ENCODE measurements around the gene GSK3B.

The GSK3B gene

DNA sequence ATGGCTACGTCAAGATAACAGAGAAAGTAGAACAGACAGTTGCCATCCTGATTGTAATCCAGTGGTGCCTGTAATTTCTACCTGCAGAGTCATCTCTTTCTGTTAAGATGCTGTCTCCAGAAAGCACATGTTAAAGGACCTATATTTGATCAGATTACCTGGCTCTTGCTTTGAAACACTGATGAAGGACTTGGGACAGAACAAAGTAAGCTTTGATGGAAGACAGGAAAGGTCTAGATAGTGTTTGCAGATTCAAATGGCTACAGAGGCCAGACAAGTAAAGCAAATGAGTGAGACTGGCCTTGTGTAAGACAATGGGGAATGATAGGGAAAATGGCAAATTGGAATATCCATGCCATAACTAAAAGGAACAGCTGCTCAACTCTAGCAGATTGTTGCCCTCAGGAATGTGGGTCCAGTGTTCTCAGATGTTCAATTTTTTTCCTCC lies 1.8 kb upstream of the GSK3B start:
- DNase-seq (ENCODE audit: low read depth) = no peak

GRCh38 chr3:120095226-120095978 lies 1.2 kb upstream of the GSK3B start:
- peak; percentile 42 for DNase-seq (ENCODE audit: low read depth)

- DNase-seq (ENCODE audit: low read depth) = peak; percentile 95
Observed at GRCh38 chr3:120094776-120095225, 554 bp upstream of the GSK3B start.

DNA sequence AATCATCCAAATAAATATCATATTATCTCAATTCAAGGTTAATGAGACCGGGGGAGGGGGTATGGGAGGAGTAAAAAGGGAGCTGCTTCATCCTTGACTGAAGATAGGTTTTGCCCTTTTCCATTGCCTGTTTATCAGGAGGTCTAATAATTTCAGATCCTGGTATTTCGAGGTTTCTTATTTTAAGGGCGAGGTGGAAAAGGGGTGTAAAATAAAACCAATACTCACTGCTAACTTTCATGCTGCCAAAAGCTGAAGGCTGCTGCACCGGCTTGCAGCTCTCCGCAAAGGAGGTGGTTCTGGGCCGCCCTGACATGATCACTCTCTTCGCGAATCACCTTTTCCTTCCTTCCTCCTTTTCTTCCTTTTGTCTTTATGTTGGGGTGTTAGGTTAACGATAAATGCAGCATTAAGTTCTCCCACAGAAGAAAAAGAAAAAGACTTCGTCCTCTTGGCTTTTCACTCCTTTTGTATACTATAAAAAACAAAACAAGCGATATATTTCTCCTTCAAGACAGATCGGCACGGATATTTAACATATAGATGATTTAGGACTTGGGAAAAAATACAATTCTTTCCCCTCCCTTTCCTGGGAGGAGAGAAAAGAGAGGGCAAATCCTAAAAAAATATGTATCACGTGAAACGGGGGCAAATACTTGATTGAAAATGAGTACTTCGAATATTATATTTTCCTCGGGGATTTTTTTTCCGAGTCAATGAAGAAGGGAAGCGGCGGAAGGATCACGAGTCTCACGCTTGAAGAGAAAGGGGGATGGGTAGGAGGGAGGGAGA lies 932 bp downstream of the GSK3B start:
- peak; percentile 69 for DNase-seq (ENCODE audit: low read depth)

- no peak for DNase-seq (ENCODE audit: low read depth)
Observed at GRCh38 chr3:120092474-120092873, 1.8 kb downstream of the GSK3B start.

GRCh38 chr3:120090422-120090821 lies 3.8 kb downstream of the GSK3B start:
- DNase-seq (ENCODE audit: low read depth) = no peak

GRCh38 chr3:120089089-120089488 lies 5.2 kb downstream of the GSK3B start:
- DNase-seq (ENCODE audit: low read depth) = no peak

- DNase-seq (ENCODE audit: low read depth) = no peak
Observed at GRCh38 chr3:120088622-120089021, 5.6 kb downstream of the GSK3B start.

- no peak for DNase-seq (ENCODE audit: low read depth)
Observed at GRCh38 chr3:120081719-120082118, 12.5 kb downstream of the GSK3B start.

DNA sequence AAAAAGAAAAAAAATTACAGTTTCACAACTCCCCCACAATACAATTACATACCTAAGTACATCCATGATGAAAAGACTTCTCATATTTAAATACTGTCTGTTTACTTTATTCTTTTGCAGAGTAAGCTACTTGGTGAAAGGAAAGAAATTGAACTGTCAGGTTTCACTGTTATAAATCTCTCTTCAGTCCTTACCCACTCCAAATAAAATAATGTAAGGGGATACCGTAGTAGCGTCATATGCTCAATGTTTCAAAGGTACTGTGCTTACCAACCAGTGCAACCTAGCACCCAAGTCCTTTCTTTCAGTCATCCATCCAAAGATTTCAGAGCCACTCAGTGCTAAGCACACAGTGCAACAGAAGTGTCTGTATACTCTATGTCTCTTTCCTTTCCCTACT lies 13.4 kb downstream of the GSK3B start:
- no peak for DNase-seq (ENCODE audit: low read depth)

GRCh38 chr3:120077731-120078130 lies 16.5 kb downstream of the GSK3B start:
- no peak for DNase-seq (ENCODE audit: low read depth)

DNA sequence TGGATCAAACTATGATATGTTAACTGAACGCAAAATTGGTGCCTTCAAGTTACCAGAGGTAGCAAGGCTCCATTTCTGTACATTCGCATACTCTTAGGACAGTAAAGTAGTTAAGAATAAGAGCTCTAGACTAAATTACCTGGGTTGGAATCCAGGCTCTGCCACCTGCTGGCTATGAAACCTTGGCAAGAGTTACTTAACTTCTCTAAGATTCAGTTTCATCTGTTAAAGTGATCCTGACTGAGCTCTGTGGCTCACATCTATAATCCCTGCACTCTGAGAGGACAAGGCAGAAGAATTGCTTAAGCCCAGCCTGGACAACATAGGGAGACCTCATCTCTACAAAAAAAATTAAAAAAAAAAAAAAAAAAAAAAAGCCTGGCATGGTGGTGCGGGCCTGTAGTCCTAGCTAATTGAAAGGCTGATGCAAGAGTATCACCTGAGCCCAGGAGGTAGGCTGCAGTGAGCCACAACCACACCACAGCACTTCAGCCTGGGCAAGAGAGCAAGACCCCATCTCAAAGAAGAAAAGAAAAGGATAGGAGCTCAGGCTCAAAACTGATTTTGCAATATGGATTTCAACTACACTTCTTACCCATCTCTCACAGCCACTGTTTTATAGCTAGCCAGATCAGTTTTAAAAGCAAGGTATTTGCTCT lies 21.3 kb downstream of the GSK3B start:
- no peak for DNase-seq (ENCODE audit: low read depth)

DNA sequence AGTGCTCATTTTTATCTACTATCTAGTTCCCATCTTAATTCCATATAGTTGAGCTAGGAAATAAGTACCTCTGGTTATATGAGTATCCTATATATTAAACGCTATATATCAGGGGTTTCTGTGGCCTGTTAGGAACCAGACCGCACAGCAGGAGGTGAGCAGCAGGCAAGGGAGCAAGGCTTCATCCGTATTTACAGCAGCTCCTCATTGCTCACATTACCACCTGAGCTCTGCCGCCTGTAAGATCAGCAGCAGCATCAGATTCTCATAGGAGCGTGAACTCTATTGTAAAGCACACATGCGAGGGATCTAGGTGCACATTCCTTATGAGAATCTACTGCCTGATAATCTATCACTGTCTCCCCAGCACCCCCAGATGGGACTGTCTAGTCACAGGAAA lies 23.0 kb downstream of the GSK3B start:
- DNase-seq (ENCODE audit: low read depth) = no peak

GRCh38 chr3:120070263-120070981 lies 23.8 kb downstream of the GSK3B start:
- no peak for DNase-seq (ENCODE audit: low read depth)

DNA sequence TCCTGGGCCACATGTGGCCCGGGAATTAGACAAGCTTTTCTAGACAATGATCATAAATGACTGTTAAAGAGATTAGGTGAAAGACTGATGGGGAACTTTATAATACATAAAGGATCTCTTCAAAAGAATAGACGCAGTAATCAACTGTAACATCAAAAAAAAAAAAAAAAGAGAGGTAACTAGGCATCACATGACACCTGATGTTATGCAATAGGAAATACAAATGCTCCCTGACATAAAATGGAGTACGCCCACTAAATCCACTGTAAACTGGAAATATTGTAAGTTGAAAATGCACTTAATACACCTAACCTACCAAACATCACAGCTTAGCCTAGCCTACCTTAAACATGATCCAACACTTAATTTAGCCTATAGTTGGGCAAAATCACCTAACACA lies 27.2 kb downstream of the GSK3B start:
- DNase-seq (ENCODE audit: low read depth) = no peak

DNA sequence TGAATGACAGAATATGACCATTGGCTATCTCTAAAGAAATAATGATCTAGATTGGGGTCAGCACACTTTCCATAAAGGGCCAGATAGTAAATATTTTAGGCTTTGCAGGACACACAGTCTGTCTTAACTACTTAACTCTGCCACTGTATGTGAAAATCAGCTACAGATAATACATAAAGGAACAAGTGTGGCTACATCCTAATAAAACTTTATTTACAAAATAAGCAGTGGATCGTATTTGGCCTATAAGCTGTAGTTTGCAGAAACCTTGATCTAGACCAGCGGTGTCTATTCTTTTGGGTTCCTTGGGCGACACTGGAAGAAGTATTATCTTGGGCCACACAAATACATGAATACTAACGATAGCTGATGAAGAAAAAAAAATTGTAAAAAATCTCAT lies 27.6 kb downstream of the GSK3B start:
- DNase-seq (ENCODE audit: low read depth) = no peak

GRCh38 chr3:120064641-120065040 lies 29.6 kb downstream of the GSK3B start:
- no peak for DNase-seq (ENCODE audit: low read depth)

DNA sequence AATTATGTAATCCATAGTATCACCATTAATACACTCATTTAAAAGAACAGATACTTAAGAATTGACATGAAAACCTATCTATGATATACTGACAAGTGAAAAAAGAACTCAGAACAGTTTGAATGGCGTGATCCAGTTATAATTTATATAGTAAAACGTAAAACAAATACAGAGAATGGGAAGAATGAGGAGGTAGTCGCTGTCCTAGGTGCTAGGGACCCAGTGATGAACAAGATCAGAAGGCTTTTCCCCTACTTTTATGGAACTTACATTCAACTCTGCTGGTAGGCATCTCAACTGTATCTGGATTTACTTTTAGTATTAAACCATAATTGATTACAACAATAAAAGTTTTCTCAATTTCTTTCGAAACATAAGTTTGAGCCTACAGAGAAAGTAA lies 31.8 kb downstream of the GSK3B start:
- DNase-seq (ENCODE audit: low read depth) = no peak

DNA sequence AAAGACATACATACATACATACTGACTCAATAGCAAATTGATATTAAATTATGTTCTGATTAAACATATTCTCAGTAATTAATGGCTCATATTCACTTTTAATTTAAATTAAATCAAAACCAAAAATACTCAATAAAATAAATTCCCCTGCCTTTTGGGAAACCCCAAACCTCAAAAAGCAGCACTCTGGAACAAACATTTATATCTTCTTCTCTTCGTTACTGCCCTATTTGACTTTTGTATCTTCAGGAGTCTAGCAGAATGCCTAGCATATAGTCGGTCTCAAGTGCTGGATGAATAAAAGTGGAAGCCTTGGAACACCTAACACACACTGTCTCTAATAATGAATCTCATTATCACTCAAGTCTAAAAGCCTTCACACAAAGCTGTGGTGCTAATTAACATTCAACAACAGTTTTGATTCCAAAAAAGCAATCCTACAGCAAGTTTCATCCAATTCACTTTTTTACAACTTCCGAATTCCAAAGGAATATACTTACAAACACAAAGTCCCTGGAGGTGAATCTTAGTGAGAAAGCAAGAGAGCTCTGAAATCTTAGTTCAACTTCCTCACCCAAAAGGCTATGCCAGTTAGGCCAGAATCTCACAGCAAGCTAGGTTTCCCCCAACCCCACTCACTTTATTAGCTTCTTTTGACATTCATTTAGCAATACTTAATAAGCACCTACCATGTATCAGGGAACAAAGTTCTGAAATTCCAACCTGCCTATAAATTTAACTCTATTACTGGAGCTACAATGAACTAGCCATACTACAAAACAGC lies 35.0 kb downstream of the GSK3B start:
- DNase-seq (ENCODE audit: low read depth) = no peak

DNA sequence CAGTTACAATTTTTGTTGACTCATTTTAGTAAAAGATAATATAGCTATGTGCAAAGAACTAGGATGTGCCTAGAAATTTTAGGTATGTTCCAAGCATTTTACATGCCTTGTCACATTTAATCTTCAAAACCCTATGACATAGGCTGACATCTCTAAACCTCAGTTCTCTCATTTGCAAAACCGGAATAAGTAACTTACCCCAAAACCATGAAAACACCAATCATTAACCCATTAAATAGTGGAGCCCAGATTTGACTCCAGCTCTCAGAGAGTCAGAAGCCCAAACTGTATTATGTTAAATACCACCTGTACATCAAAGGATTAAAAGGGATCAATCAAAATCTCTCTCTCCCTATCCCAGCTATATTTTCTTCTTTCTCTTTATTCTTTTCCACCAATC lies 36.6 kb downstream of the GSK3B start:
- DNase-seq (ENCODE audit: low read depth) = no peak

DNA sequence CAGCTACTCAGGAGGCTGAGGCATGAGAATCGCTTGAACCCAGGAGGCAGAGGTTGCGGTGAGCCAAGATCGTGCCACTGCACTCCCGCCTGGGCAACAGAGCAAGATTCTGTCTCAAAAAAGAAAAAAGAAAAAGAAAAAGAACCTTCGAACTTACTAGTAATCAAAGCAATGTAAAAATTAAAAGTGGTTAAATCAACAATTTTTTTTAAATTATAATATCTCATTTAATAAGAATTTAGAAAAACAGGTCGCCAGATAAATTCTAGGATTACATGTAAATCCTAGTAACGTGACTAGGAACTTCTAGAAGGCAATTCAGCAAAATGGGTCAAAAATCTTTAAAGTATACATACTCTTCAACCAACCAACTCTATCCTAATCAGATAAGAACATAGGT lies 37.2 kb downstream of the GSK3B start:
- DNase-seq (ENCODE audit: low read depth) = no peak

Data from CMK (cell line).